Mesenchymal stem cell (in vitro differentiated cells and primary cell): Measurements from ENCODE around the gene SOWAHA.

Experiments used
- DNase-seq: peaks from one replicate; pipeline ENCODE4 v3.0.0-alpha.2; 2013
- H2AFZ ChIP-seq: one replicate; pipeline ENCODE4 v1.6.1; 2013; ENCODE audit warnings: low read depth, mild to moderate bottlenecking, control low read depth, inconsistent platforms, low read length, moderate library complexity
- H2AK5ac ChIP-seq: 2 replicates; pipeline ENCODE4 v1.6.1; 2013; ENCODE audit warnings: low read length, moderate library complexity, mild to moderate bottlenecking, inconsistent platforms; ENCODE audit not compliant: severe bottlenecking
- H2BK120ac ChIP-seq: one replicate; pipeline ENCODE4 v1.6.1; 2013; ENCODE audit warnings: low read depth, mild to moderate bottlenecking, inconsistent platforms, low read length, moderate library complexity
- H2BK12ac ChIP-seq, 2 experiments: one replicate each; pipeline ENCODE4 v1.6.1; 2013; ENCODE audit warnings: inconsistent platforms in 2 of 2, low read length in 2 of 2, mild to moderate bottlenecking in 2 of 2, moderate library complexity in 2 of 2, control low read depth in 1 of 2
- H2BK15ac ChIP-seq: one replicate; pipeline ENCODE4 v1.6.1; 2013; ENCODE audit warnings: mild to moderate bottlenecking, low read depth, inconsistent platforms; ENCODE audit not compliant: poor library complexity, severe bottlenecking
- H2BK5ac ChIP-seq: 2 replicates; pipeline ENCODE4 v1.6.1; 2013; ENCODE audit warnings: low read depth, mild to moderate bottlenecking, low read length, control low read depth, inconsistent platforms; ENCODE audit not compliant: poor library complexity, severe bottlenecking
- H3K14ac ChIP-seq, 2 experiments: one replicate each; pipeline ENCODE4 v1.6.1; 2013; ENCODE audit warnings: inconsistent platforms in 2 of 2, low read length in 2 of 2, control low read depth in 1 of 2, mild to moderate bottlenecking in 1 of 2, moderate library complexity in 1 of 2
- H3K18ac ChIP-seq, 2 experiments: one replicate each; pipeline ENCODE4 v1.6.1; 2013; ENCODE audit warnings: inconsistent platforms in 2 of 2, low read length in 2 of 2, control low read depth in 1 of 2, low read depth in 1 of 2, mild to moderate bottlenecking in 1 of 2
- H3K23ac ChIP-seq, 2 experiments: one replicate each; pipeline ENCODE4 v1.6.1; 2013; ENCODE audit warnings: inconsistent platforms in 2 of 2, low read length in 2 of 2, mild to moderate bottlenecking in 2 of 2, moderate library complexity in 2 of 2, control low read depth in 1 of 2
- H3K27ac ChIP-seq: 2 replicates; pipeline ENCODE4 v1.5.1; 2013; ENCODE audit warnings: mild to moderate bottlenecking, moderate library complexity, low read length, control low read depth, inconsistent platforms; ENCODE audit not compliant: poor library complexity, severe bottlenecking
- H3K27me3 ChIP-seq, 2 experiments: 2 replicates each; pipeline versions ENCODE4 v1.6.1 to v1.7.0; 2013; ENCODE audit warnings: low read length in 2 of 2, mild to moderate bottlenecking in 2 of 2, moderate library complexity in 2 of 2, control low read depth in 1 of 2, inconsistent platforms in 1 of 2; ENCODE audit not compliant: control insufficient read depth in 1 of 2, insufficient read depth in 1 of 2
- H3K36me3 ChIP-seq, 2 experiments: 2 replicates each; pipeline versions ENCODE4 v1.6.1 to v1.7.0; 2013; ENCODE audit warnings: low read length in 2 of 2, control low read depth in 1 of 2, inconsistent platforms in 1 of 2, low read depth in 1 of 2, mild to moderate bottlenecking in 1 of 2; ENCODE audit not compliant: insufficient read depth in 2 of 2, control insufficient read depth in 1 of 2
- H3K4ac ChIP-seq, 2 experiments: one replicate each; pipeline ENCODE4 v1.6.1; 2013; ENCODE audit warnings: inconsistent platforms in 2 of 2, low read length in 2 of 2, mild to moderate bottlenecking in 2 of 2, moderate library complexity in 2 of 2, control low read depth in 1 of 2, low read depth in 1 of 2
- H3K4me1 ChIP-seq: 2 replicates; pipeline ENCODE4 v1.6.1; 2013; ENCODE audit warnings: low read depth, low read length, control low read depth; ENCODE audit not compliant: control insufficient read depth, insufficient read depth
- H3K4me2 ChIP-seq: 2 replicates; pipeline ENCODE4 v1.6.1; 2013; ENCODE audit warnings: low read length, mild to moderate bottlenecking, inconsistent platforms; ENCODE audit not compliant: poor library complexity, severe bottlenecking
- H3K4me3 ChIP-seq, 2 experiments: 2 replicates each; pipeline versions ENCODE4 v1.5.1 to v1.7.0; 2013; ENCODE audit warnings: low read length in 2 of 2, mild to moderate bottlenecking in 2 of 2, control low read depth in 1 of 2, low read depth in 1 of 2; ENCODE audit not compliant: insufficient read depth in 1 of 2
- H3K79me1 ChIP-seq: replicated peaks from 2 replicates; pipeline ENCODE4 v1.6.1; 2013; ENCODE audit warnings: mild to moderate bottlenecking, control low read depth, low read length, inconsistent platforms; ENCODE audit not compliant: poor library complexity, severe bottlenecking
- H3K9ac ChIP-seq: 2 replicates; pipeline ENCODE4 v1.7.0; 2013; ENCODE audit warnings: mild to moderate bottlenecking, low read length, moderate library complexity
- H3K9me3 ChIP-seq: 2 replicates; pipeline ENCODE4 v1.7.0; 2013; ENCODE audit warnings: mild to moderate bottlenecking, low read length; ENCODE audit not compliant: control insufficient read depth
- H4K8ac ChIP-seq: one replicate; pipeline ENCODE4 v1.6.1; 2013; ENCODE audit warnings: inconsistent platforms, mild to moderate bottlenecking, low read length, moderate library complexity
- H4K91ac ChIP-seq: one replicate; pipeline ENCODE4 v1.6.1; 2013; ENCODE audit warnings: mild to moderate bottlenecking, low read length, inconsistent platforms
- WGBS: methylation state at CpG from one replicate; pipeline ENCODE4 v1.1.7; 2013; ENCODE audit warnings: mixed read lengths; 5-methylcytosine and 5-hydroxymethylcytosine counted together

The SOWAHA gene

GRCh38 chr5:132776131-132776937, 36.8 kb upstream of the SOWAHA start:
- peak overlapping the region; percentile 73 for H2BK120ac ChIP-seq
- WGBS = 4% methylated on average over 38 of the region's 39 CpGs
- no peaks in the 10 kb centered on the region for H3K9me3 ChIP-seq
- H3K27me3 ChIP-seq = peaks cover 0 to 9% of the 10 kb centered on the region in 2 experiments
- H3K23ac ChIP-seq = no peak overlapping the region
- H4K8ac ChIP-seq = peak overlapping the region; percentile 90
- H3K79me1 ChIP-seq = peaks cover 39% of the 10 kb centered on the region
- H3K14ac ChIP-seq = no peak overlapping the region
- peak overlapping the region; percentile 79 for H2BK15ac ChIP-seq
- DNase-seq = peak; percentile 65
- peak overlapping the region; percentile 93 for H3K4me2 ChIP-seq
- no peak overlapping the region for H2BK12ac ChIP-seq
- peak overlapping the region; percentile 88 for H3K27ac ChIP-seq
- peaks cover 46% of the 10 kb centered on the region for H3K4me1 ChIP-seq
- peak overlapping the region; percentile 26 to 57 for H3K4ac ChIP-seq
- H3K9ac ChIP-seq = peak overlapping the region; percentile 78
- H2AK5ac ChIP-seq = peak overlapping the region; percentile 36
- peak overlapping the region; percentile 78 to 85 for H3K4me3 ChIP-seq
- H4K91ac ChIP-seq = peak overlapping the region; percentile 46
- H2BK5ac ChIP-seq = peak overlapping the region; percentile 76
- peak overlapping the region; percentile 73 for H2AFZ ChIP-seq
- peak overlapping the region; percentile 46 to 65 for H3K18ac ChIP-seq
- H3K36me3 ChIP-seq = peaks cover 0 to 21% of the 10 kb centered on the region in 2 experiments

- peaks cover 0 to 9% of the 10 kb centered on the region in 2 experiments for H3K27me3 ChIP-seq
- 1% methylated on average over 16 of the region's 40 CpGs for WGBS
These were observed 36.2 kb upstream of the SOWAHA start for GRCh38 chr5:132776938-132777208.

GRCh38 chr5:132777209-132778069, 35.7 kb upstream of the SOWAHA start, which contains the start of gene SEPTIN8:
TSS of gene SEPTIN8 (minus strand) at chr5:132777239. CDS start at chr5:132777137, 102 bp downstream.
- Histone ChIP-seq H3K14ac (peak within 1 kb of the TSS in 1 of 2 experiments; percentile 90), H3K36me3 (peaks cover 0 to 17% of the 10 kb centered on the region in 2 experiments), H4K91ac (peak within 1 kb of the TSS; percentile 52), H2BK120ac (peak within 1 kb of the TSS; percentile 80), H3K79me1 (peaks cover 34% of the 10 kb centered on the region), H3K9me3 (no peaks in the 10 kb centered on the region), H3K27ac (peak within 1 kb of the TSS; percentile 88), H3K9ac (peak within 1 kb of the TSS; percentile 78), H2BK15ac (peak within 1 kb of the TSS; percentile 79), H4K8ac (peak within 1 kb of the TSS; percentile 95), H2AFZ (peak within 1 kb of the TSS; percentile 85), H3K23ac (peak within 1 kb of the TSS; percentile 11 to 46), H2BK5ac (peak within 1 kb of the TSS; percentile 76), H3K4me2 (peak within 1 kb of the TSS; percentile 97), H2BK12ac (peak within 1 kb of the TSS in 1 of 2 experiments; percentile 3), H3K27me3 (peaks cover 0 to 9% of the 10 kb centered on the region in 2 experiments), H3K4me1 (peaks cover 43% of the 10 kb centered on the region), H3K4ac (peak within 1 kb of the TSS; percentile 76 to 81), H3K4me3 (peak within 1 kb of the TSS; percentile 78 to 85), H3K18ac (peak within 1 kb of the TSS; percentile 46 to 86), H2AK5ac (peak within 1 kb of the TSS; percentile 37)
- peak; percentile 57 for DNase-seq
- 8% methylated on average over 64 of the region's 82 CpGs for WGBS

More at GRCh38 chr5:132776938-132777208, 36.2 kb upstream of the SOWAHA start:
- Histone ChIP-seq H3K4me2 (peak overlapping the region; percentile 93), H2BK15ac (peak overlapping the region; percentile 70), H3K27ac (no peak overlapping the region), H2AK5ac (no peak overlapping the region), H3K4me3 (peak overlapping the region; percentile 78 to 85), H3K4ac (peak overlapping the region; percentile 57 to 76), H3K36me3 (peaks cover 0 to 21% of the 10 kb centered on the region in 2 experiments), H3K14ac (no peak overlapping the region), H2BK12ac (no peak overlapping the region), H2BK5ac (peak overlapping the region; percentile 74), H2AFZ (peak overlapping the region; percentile 73), H3K9me3 (no peaks in the 10 kb centered on the region), H3K4me1 (peaks cover 42% of the 10 kb centered on the region), H3K79me1 (peaks cover 39% of the 10 kb centered on the region), H4K91ac (peak overlapping the region; percentile 46), H3K18ac (peak overlapping the region; percentile 46 to 63), H3K23ac (no peak overlapping the region), H4K8ac (peak overlapping the region; percentile 74), H3K9ac (peak overlapping the region; percentile 78), H2BK120ac (peak overlapping the region; percentile 73)
- DNase-seq = no peak
